T-helper 1 cell treated with Interleukin-12 subunit alpha and Interleukin-12 subunit beta and Interleukin-4 antibody, amounts not matched to agents 30 μg/mL and 1 μg/mL, for 36 hours (primary cell): ENCODE data around the gene TNFAIP8L1.
"Not testable (repeated sequence)": the region's sequence is repeated elsewhere in the genome, so short reads cannot be mapped to it uniquely, and the experiment has no call there.

Experiments used
- H3K27ac Mint-ChIP-seq: one replicate; pipeline ENCODE4 v1.8.0; 2021; ENCODE audit warnings: mild to moderate bottlenecking, mixed read lengths
- H3K27me3 Mint-ChIP-seq: one replicate; pipeline ENCODE4 v1.8.0; 2021; ENCODE audit warnings: low read depth, mixed read lengths
- H3K36me3 Mint-ChIP-seq: one replicate; pipeline ENCODE4 v1.8.0; 2021; ENCODE audit warnings: low read depth, mixed read lengths
- H3K4me1 Mint-ChIP-seq: one replicate; pipeline ENCODE4 v1.8.0; 2021; ENCODE audit warnings: low read depth, mixed read lengths
- H3K4me3 Mint-ChIP-seq: one replicate; pipeline ENCODE4 v1.8.0; 2021; ENCODE audit warnings: mild to moderate bottlenecking, moderate library complexity, mixed read lengths
- H3K9me3 Mint-ChIP-seq: one replicate; pipeline ENCODE4 v1.8.0; 2021; ENCODE audit warnings: mixed read lengths

The TNFAIP8L1 gene

GRCh38 chr19:4673216-4673615, 33.9 kb downstream of the TNFAIP8L1 start:
- Mint-ChIP-seq H3K4me1 (peaks cover 6% of the 10 kb centered on the region), H3K9me3 (no peaks in the 10 kb centered on the region), H3K4me3 (no peak overlapping the region), H3K27me3 (no peaks in the 10 kb centered on the region), H3K27ac (no peak overlapping the region), H3K36me3 (peaks cover 3% of the 10 kb centered on the region)

GRCh38 chr19:4673726-4674125, 34.4 kb downstream of the TNFAIP8L1 start:
- no peaks in the 10 kb centered on the region for H3K36me3 Mint-ChIP-seq
- H3K4me1 Mint-ChIP-seq = peaks cover 2% of the 10 kb centered on the region
- H3K27me3 Mint-ChIP-seq = no peaks in the 10 kb centered on the region
- no peaks in the 10 kb centered on the region for H3K9me3 Mint-ChIP-seq
- H3K27ac Mint-ChIP-seq = no peak overlapping the region
- H3K4me3 Mint-ChIP-seq = no peak overlapping the region

GRCh38 chr19:4675346-4675745, 36.0 kb downstream of the TNFAIP8L1 start:
- H3K36me3 Mint-ChIP-seq = peaks cover 2% of the 10 kb centered on the region
- no peaks in the 10 kb centered on the region for H3K4me1 Mint-ChIP-seq
- H3K4me3 Mint-ChIP-seq = no peak overlapping the region
- H3K9me3 Mint-ChIP-seq = no peaks in the 10 kb centered on the region
- no peaks in the 10 kb centered on the region for H3K27me3 Mint-ChIP-seq
- H3K27ac Mint-ChIP-seq = no peak overlapping the region

- Mint-ChIP-seq H3K4me3 (no peak overlapping the region), H3K36me3 (peaks cover 2% of the 10 kb centered on the region), H3K27me3 (no peaks in the 10 kb centered on the region), H3K27ac (no peak overlapping the region), H3K9me3 (no peaks in the 10 kb centered on the region), H3K4me1 (no peaks in the 10 kb centered on the region)
Measured at GRCh38 chr19:4676955-4677731, 37.8 kb downstream of the TNFAIP8L1 start.

- Mint-ChIP-seq H3K4me3 (no peak overlapping the region), H3K9me3 (no peaks in the 10 kb centered on the region), H3K36me3 (peaks cover 4% of the 10 kb centered on the region), H3K27me3 (no peaks in the 10 kb centered on the region), H3K4me1 (no peaks in the 10 kb centered on the region), H3K27ac (no peak overlapping the region)
Measured at GRCh38 chr19:4678881-4679790, 39.8 kb downstream of the TNFAIP8L1 start.

- not testable (repeated sequence) for H3K4me3 Mint-ChIP-seq, H3K9me3 Mint-ChIP-seq, H3K27me3 Mint-ChIP-seq, H3K36me3 Mint-ChIP-seq, H3K4me1 Mint-ChIP-seq, H3K27ac Mint-ChIP-seq
Measured at GRCh38 chr19:4680021-4680420, 40.7 kb downstream of the TNFAIP8L1 start.

GRCh38 chr19:4682417-4683200, 43.3 kb downstream of the TNFAIP8L1 start:
- Mint-ChIP-seq H3K36me3 (peaks cover 6% of the 10 kb centered on the region), H3K27me3 (no peaks in the 10 kb centered on the region)

GRCh38 chr19:4684312-4685095, 45.2 kb downstream of the TNFAIP8L1 start:
- Mint-ChIP-seq H3K4me3 (no peak overlapping the region), H3K27me3 (no peaks in the 10 kb centered on the region), H3K9me3 (no peaks in the 10 kb centered on the region), H3K4me1 (no peaks in the 10 kb centered on the region), H3K27ac (no peak overlapping the region), H3K36me3 (peaks cover 6% of the 10 kb centered on the region)

More at GRCh38 chr19:4682417-4683200, 43.3 kb downstream of the TNFAIP8L1 start:
- Mint-ChIP-seq H3K9me3 (no peaks in the 10 kb centered on the region), H3K4me3 (no peak overlapping the region), H3K27ac (no peak overlapping the region), H3K4me1 (no peaks in the 10 kb centered on the region)

GRCh38 chr19:4686700-4687099, 47.4 kb downstream of the TNFAIP8L1 start:
- Mint-ChIP-seq H3K36me3 (peaks cover 12% of the 10 kb centered on the region), H3K4me3 (no peak overlapping the region), H3K27ac (no peak overlapping the region), H3K27me3 (no peaks in the 10 kb centered on the region), H3K4me1 (no peaks in the 10 kb centered on the region), H3K9me3 (no peaks in the 10 kb centered on the region)

- Mint-ChIP-seq H3K9me3 (no peaks in the 10 kb centered on the region), H3K27ac (no peak overlapping the region), H3K4me1 (no peaks in the 10 kb centered on the region), H3K27me3 (no peaks in the 10 kb centered on the region), H3K4me3 (no peak overlapping the region), H3K36me3 (peaks cover 12% of the 10 kb centered on the region)
Measured at GRCh38 chr19:4687396-4687795, 48.1 kb downstream of the TNFAIP8L1 start.

GRCh38 chr19:4688587-4688986, 49.3 kb downstream of the TNFAIP8L1 start:
- Mint-ChIP-seq H3K27ac (no peak overlapping the region), H3K36me3 (peaks cover 15% of the 10 kb centered on the region), H3K27me3 (no peaks in the 10 kb centered on the region), H3K4me1 (no peaks in the 10 kb centered on the region), H3K4me3 (no peak overlapping the region), H3K9me3 (no peaks in the 10 kb centered on the region)

- Mint-ChIP-seq H3K36me3 (peaks cover 20% of the 10 kb centered on the region), H3K27me3 (no peaks in the 10 kb centered on the region), H3K4me3 (no peak overlapping the region), H3K9me3 (no peaks in the 10 kb centered on the region), H3K27ac (no peak overlapping the region), H3K4me1 (no peaks in the 10 kb centered on the region)
Measured at GRCh38 chr19:4689403-4689802, 50.1 kb downstream of the TNFAIP8L1 start.

GRCh38 chr19:4690361-4690760, 51.0 kb downstream of the TNFAIP8L1 start:
- Mint-ChIP-seq H3K27me3 (no peaks in the 10 kb centered on the region), H3K4me1 (no peaks in the 10 kb centered on the region), H3K36me3 (peaks cover 22% of the 10 kb centered on the region), H3K4me3 (no peak overlapping the region), H3K9me3 (no peaks in the 10 kb centered on the region), H3K27ac (no peak overlapping the region)

GRCh38 chr19:4691373-4691772, 52.1 kb downstream of the TNFAIP8L1 start:
- Mint-ChIP-seq H3K27ac (no peak overlapping the region), H3K4me1 (no peaks in the 10 kb centered on the region), H3K36me3 (peaks cover 22% of the 10 kb centered on the region), H3K27me3 (no peaks in the 10 kb centered on the region), H3K9me3 (no peaks in the 10 kb centered on the region), H3K4me3 (no peak overlapping the region)
